HepG2 (cell line): ENCODE measurements around the gene SPIRE1. TPM values are rescaled to one million over a fixed set of nuclear protein-coding genes. Genes with fewer than 3 reads are reported as not detected.

Source experiments
- MED8 ChIP-seq: sonication (generic); formaldehyde crosslinking; IDR thresholded peaks from 2 replicates; pipeline ENCODE4 v1.8.1; 2023; ENCODE audit warnings: mild to moderate bottlenecking, missing genetic modification reagents; ENCODE audit not compliant: insufficient replicate concordance
- NFE2 ChIP-seq: sonication (generic); formaldehyde crosslinking; IDR thresholded peaks from 2 replicates; pipeline ENCODE4 v1.4.0; 2020; ENCODE audit warnings: missing genetic modification reagents
- RFX3 ChIP-seq: IDR thresholded peaks from 2 replicates; pipeline ENCODE4 v1.6.1; 2016; ENCODE audit warnings: missing biosample characterization, missing genetic modification reagents
- ZNF136 ChIP-seq: sonication (generic); formaldehyde crosslinking; IDR thresholded peaks from 2 replicates; pipeline ENCODE4 v1.8.1; 2022; ENCODE audit warnings: low read depth, mild to moderate bottlenecking, moderate library complexity, missing genetic modification reagents
- ZNF564 ChIP-seq: sonication (generic); formaldehyde crosslinking; IDR thresholded peaks from 2 replicates; pipeline ENCODE4 v1.8.1; 2023; ENCODE audit warnings: mild to moderate bottlenecking, missing genetic modification reagents
- polyA plus RNA-seq, 8 experiments: library from polyadenylated mRNA; depleted of rRNA in 3 of 8; stranded (reverse) in 7 of 8; unstranded in 1 of 8; fragments of >200 nt; fragmentation: Illumina TruSeq in 4 of 8; extraction: Trizol in 4 of 8; gene quantifications; 2 replicates each; pipeline versions ENCODE4 v1.2.1 to v1.2.3, GENCODE V29; 2011 to 2016; ENCODE audit warnings: low read depth in 4 of 8, missing spikeins in 1 of 8, mixed read lengths in 1 of 8; ENCODE audit not compliant: insufficient read depth in 1 of 8
- total RNA-seq, 5 experiments: library from RNA; depleted of rRNA; stranded (reverse); fragments of >200 nt; fragmentation: Illumina TruSeq; extraction: Trizol; gene quantifications; 2 replicates each; pipeline ENCODE4 v1.2.3, GENCODE V29; 2016; ENCODE audit warnings: low read depth in 1 of 5
- TF ChIP-seq, protein P1 (sequence below): sonication (generic); formaldehyde crosslinking; IDR thresholded peaks from 2 replicates; pipeline ENCODE4 v1.5.0; 2020; ENCODE audit warnings: mild to moderate bottlenecking, missing genetic modification reagents, borderline replicate concordance
- TF ChIP-seq, protein P2 (sequence below): sonication (generic); formaldehyde crosslinking; IDR thresholded peaks from 2 replicates; pipeline ENCODE4 v1.4.0; 2020; ENCODE audit warnings: mild to moderate bottlenecking, missing genetic modification reagents
- TF ChIP-seq, protein P3 (sequence below): IDR thresholded peaks from 2 replicates; pipeline ENCODE4 v1.6.1; 2016; ENCODE audit warnings: mild to moderate bottlenecking
- TF ChIP-seq, protein P4 (sequence below): sonication (generic); formaldehyde crosslinking; IDR thresholded peaks from 2 replicates; pipeline ENCODE4 v1.5.0; 2020; ENCODE audit warnings: missing genetic modification reagents
- TF ChIP-seq, protein P5 (sequence below): sonication (generic); formaldehyde crosslinking; IDR thresholded peaks from 2 replicates; pipeline ENCODE4 v1.8.0; 2022; ENCODE audit warnings: low read depth, missing genetic modification reagents

SPIRE1 gene
- total and polyA plus RNA-seq, 2 of the 13 experiments (the other 11 are each of a cell fraction or from before 2014, with no cell fraction given): 9.9 to 21.3 TPM

DNA sequence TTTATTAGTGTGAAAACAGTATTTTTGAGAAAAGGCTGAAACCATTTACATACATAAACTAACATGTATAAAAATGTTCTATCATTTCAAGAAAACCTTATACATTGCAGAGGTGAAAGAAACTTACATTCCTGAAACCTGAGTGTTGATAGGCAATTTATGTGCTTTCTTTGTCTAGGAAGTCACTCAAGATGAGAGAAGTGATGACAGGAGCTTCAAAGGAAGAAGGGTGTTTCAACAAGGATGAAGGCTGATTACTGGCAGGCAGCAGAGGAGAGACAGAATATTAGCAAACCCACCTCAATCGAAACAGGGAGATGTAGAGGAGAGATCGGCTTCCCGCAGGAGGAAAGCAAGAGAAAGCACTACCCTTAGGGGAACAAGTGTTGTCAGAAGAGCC is 125.2 kb downstream of the SPIRE1 start (continued):
- TF ChIP-seq, protein P1, sequence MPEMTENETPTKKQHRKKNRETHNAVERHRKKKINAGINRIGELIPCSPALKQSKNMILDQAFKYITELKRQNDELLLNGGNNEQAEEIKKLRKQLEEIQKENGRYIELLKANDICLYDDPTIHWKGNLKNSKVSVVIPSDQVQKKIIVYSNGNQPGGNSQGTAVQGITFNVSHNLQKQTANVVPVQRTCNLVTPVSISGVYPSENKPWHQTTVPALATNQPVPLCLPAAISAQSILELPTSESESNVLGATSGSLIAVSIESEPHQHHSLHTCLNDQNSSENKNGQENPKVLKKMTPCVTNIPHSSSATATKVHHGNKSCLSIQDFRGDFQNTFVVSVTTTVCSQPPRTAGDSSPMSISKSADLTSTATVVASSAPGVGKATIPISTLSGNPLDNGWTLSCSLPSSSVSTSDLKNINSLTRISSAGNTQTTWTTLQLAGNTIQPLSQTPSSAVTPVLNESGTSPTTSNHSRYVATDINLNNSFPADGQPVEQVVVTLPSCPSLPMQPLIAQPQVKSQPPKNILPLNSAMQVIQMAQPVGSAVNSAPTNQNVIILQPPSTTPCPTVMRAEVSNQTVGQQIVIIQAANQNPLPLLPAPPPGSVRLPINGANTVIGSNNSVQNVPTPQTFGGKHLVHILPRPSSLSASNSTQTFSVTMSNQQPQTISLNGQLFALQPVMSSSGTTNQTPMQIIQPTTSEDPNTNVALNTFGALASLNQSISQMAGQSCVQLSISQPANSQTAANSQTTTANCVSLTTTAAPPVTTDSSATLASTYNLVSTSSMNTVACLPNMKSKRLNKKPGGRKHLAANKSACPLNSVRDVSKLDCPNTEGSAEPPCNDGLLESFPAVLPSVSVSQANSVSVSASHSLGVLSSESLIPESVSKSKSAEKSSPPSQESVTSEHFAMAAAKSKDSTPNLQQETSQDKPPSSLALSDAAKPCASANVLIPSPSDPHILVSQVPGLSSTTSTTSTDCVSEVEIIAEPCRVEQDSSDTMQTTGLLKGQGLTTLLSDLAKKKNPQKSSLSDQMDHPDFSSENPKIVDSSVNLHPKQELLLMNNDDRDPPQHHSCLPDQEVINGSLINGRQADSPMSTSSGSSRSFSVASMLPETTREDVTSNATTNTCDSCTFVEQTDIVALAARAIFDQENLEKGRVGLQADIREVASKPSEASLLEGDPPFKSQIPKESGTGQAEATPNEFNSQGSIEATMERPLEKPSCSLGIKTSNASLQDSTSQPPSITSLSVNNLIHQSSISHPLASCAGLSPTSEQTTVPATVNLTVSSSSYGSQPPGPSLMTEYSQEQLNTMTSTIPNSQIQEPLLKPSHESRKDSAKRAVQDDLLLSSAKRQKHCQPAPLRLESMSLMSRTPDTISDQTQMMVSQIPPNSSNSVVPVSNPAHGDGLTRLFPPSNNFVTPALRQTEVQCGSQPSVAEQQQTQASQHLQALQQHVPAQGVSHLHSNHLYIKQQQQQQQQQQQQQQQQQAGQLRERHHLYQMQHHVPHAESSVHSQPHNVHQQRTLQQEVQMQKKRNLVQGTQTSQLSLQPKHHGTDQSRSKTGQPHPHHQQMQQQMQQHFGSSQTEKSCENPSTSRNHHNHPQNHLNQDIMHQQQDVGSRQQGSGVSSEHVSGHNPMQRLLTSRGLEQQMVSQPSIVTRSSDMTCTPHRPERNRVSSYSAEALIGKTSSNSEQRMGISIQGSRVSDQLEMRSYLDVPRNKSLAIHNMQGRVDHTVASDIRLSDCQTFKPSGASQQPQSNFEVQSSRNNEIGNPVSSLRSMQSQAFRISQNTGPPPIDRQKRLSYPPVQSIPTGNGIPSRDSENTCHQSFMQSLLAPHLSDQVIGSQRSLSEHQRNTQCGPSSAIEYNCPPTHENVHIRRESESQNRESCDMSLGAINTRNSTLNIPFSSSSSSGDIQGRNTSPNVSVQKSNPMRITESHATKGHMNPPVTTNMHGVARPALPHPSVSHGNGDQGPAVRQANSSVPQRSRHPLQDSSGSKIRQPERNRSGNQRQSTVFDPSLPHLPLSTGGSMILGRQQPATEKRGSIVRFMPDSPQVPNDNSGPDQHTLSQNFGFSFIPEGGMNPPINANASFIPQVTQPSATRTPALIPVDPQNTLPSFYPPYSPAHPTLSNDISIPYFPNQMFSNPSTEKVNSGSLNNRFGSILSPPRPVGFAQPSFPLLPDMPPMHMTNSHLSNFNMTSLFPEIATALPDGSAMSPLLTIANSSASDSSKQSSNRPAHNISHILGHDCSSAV (CRISPR knock-in tag): no peak
- TF ChIP-seq ZNF564 (CRISPR knock-in tag) (no peak), NFE2 (no peak), ZNF136 (CRISPR knock-in tag) (no peak), RFX3 (CRISPR knock-in tag) (no peak), MED8 (CRISPR knock-in tag) (no peak)
- TF ChIP-seq, protein P2, sequence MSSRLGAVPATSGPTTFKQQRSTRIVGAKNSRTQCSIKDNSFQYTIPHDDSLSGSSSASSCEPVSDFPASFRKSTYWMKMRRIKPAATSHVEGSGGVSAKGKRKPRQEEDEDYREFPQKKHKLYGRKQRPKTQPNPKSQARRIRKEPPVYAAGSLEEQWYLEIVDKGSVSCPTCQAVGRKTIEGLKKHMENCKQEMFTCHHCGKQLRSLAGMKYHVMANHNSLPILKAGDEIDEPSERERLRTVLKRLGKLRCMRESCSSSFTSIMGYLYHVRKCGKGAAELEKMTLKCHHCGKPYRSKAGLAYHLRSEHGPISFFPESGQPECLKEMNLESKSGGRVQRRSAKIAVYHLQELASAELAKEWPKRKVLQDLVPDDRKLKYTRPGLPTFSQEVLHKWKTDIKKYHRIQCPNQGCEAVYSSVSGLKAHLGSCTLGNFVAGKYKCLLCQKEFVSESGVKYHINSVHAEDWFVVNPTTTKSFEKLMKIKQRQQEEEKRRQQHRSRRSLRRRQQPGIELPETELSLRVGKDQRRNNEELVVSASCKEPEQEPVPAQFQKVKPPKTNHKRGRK (CRISPR knock-in tag): no peak
- TF ChIP-seq, protein P3, sequence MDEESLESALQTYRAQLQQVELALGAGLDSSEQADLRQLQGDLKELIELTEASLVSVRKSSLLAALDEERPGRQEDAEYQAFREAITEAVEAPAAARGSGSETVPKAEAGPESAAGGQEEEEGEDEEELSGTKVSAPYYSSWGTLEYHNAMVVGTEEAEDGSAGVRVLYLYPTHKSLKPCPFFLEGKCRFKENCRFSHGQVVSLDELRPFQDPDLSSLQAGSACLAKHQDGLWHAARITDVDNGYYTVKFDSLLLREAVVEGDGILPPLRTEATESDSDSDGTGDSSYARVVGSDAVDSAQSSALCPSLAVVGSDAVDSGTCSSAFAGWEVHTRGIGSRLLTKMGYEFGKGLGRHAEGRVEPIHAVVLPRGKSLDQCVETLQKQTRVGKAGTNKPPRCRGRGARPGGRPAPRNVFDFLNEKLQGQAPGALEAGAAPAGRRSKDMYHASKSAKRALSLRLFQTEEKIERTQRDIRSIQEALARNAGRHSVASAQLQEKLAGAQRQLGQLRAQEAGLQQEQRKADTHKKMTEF: no peak
- TF ChIP-seq, protein P4, sequence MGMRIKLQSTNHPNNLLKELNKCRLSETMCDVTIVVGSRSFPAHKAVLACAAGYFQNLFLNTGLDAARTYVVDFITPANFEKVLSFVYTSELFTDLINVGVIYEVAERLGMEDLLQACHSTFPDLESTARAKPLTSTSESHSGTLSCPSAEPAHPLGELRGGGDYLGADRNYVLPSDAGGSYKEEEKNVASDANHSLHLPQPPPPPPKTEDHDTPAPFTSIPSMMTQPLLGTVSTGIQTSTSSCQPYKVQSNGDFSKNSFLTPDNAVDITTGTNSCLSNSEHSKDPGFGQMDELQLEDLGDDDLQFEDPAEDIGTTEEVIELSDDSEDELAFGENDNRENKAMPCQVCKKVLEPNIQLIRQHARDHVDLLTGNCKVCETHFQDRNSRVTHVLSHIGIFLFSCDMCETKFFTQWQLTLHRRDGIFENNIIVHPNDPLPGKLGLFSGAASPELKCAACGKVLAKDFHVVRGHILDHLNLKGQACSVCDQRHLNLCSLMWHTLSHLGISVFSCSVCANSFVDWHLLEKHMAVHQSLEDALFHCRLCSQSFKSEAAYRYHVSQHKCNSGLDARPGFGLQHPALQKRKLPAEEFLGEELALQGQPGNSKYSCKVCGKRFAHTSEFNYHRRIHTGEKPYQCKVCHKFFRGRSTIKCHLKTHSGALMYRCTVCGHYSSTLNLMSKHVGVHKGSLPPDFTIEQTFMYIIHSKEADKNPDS (CRISPR knock-in tag): no peak
- TF ChIP-seq, protein P5, sequence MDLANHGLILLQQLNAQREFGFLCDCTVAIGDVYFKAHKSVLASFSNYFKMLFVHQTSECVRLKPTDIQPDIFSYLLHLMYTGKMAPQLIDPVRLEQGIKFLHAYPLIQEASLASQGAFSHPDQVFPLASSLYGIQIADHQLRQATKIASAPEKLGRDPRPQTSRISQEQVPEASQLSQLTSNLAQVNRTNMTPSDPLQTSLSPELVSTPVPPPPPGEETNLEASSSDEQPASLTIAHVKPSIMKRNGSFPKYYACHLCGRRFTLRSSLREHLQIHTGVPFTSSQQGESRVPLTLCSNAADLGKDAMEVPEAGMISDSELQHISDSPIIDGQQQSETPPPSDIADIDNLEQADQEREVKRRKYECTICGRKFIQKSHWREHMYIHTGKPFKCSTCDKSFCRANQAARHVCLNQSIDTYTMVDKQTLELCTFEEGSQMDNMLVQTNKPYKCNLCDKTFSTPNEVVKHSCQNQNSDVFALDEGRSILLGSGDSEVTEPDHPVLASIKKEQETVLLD (CRISPR knock-in tag): no peak
